Gastrocnemius medialis (tissue), 4 donors: ENCODE data around the gene FGF14.

Source experiments
- CTCF ChIP-seq, 5 experiments: fragments of 450-650 bp in 3 of 5; fragments of 200-600 bp in 2 of 5; sonication (generic) in 2 of 5; IDR thresholded peaks in 4 of 5; conservative IDR thresholded peaks in 1 of 5; 1 replicate in 4 of 5; 2 replicates in 1 of 5; pipeline ENCODE4 v1.5.1; 2016 to 2019; ENCODE audit warnings: antibody characterized with exemption in 5 of 5, mild to moderate bottlenecking in 3 of 5, moderate library complexity in 3 of 5
- POLR2A ChIP-seq, 2 donors: fragments of 450-650 bp; IDR thresholded peaks; one replicate each; pipeline ENCODE4 v1.6.1; 2017; ENCODE audit warnings: antibody characterized with exemption in 2 of 2, mild to moderate bottlenecking in 2 of 2, moderate library complexity in 2 of 2

- TF ChIP-seq CTCF (IDR thresholded peaks at IDR 0.05 in 4 of 5, conservative IDR thresholded peaks at IDR 0.05 in 1 of 5) (no peak), POLR2A (IDR thresholded peaks at IDR 0.05) (no peak)
These were observed 312.7 kb downstream of the FGF14 start for GRCh38 chr13:102089177-102089576.
